Measurements from ENCODE around the gene SSBP3.

Gene SSBP3

DNA sequence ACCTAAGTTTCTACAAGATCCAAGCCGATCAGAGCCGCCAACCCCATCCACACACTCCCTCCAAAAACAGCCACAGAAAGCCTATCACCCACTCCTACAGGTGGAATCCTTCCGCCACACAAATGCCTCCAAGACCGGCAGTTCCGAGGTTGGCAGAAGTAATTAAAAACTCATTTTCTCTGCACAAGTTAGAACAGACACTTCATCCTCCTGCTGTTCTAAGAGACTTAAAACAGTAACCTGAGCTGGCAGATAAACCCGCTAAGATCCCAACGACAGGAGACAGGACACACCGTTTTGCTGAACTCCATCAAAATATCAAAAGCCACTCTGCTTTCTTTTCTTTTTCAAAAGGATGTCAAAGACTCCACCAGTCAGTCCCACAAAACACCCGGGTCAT is 2.8 kb downstream of the SSBP3 start:
- TF ChIP-seq FOXP2 (optimal IDR thresholded peaks at IDR 0.05; ENCODE audit: borderline replicate concordance, extremely low read depth, extremely low read length, insufficient read depth): no peak
- no peak for TF ChIP-seq SIN3A (IDR thresholded peaks at IDR 0.05; ENCODE audit: borderline replicate concordance, insufficient read depth, low read length)
- no peak for TF ChIP-seq POLR2AphosphoS5 (IDR thresholded peaks at IDR 0.05; ENCODE audit: low read depth, low read length)
- no peak for TF ChIP-seq TAF1 (IDR thresholded peaks at IDR 0.05; ENCODE audit: borderline replicate concordance, insufficient read depth, low read length)
- TF ChIP-seq, protein P1, sequence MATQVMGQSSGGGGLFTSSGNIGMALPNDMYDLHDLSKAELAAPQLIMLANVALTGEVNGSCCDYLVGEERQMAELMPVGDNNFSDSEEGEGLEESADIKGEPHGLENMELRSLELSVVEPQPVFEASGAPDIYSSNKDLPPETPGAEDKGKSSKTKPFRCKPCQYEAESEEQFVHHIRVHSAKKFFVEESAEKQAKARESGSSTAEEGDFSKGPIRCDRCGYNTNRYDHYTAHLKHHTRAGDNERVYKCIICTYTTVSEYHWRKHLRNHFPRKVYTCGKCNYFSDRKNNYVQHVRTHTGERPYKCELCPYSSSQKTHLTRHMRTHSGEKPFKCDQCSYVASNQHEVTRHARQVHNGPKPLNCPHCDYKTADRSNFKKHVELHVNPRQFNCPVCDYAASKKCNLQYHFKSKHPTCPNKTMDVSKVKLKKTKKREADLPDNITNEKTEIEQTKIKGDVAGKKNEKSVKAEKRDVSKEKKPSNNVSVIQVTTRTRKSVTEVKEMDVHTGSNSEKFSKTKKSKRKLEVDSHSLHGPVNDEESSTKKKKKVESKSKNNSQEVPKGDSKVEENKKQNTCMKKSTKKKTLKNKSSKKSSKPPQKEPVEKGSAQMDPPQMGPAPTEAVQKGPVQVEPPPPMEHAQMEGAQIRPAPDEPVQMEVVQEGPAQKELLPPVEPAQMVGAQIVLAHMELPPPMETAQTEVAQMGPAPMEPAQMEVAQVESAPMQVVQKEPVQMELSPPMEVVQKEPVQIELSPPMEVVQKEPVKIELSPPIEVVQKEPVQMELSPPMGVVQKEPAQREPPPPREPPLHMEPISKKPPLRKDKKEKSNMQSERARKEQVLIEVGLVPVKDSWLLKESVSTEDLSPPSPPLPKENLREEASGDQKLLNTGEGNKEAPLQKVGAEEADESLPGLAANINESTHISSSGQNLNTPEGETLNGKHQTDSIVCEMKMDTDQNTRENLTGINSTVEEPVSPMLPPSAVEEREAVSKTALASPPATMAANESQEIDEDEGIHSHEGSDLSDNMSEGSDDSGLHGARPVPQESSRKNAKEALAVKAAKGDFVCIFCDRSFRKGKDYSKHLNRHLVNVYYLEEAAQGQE (IDR thresholded peaks at IDR 0.05; ENCODE audit: insufficient read depth in 1 of 2, low read depth in 2 of 2, low read length in 2 of 2): no peak

DNA sequence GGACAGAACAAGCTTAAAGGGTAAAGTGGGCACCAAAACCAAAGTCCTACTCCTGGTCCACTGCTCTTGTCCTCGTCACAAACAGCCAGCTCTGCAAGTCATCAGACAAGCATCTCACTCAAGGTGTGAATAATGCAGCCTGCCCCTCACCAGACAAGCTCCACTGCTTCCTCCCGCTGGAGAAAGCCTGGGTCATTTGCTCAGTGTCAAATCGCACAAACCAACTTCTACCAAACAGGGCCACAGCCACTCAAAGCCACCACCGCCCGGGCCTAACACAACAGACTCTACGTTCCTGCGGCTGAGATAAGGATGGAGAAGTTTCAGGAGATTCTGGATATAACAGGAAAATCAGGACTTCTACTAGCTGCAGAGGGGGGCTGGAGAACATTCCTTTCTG is 3.3 kb downstream of the SSBP3 start:
- TF ChIP-seq SIN3A (IDR thresholded peaks at IDR 0.05; ENCODE audit: borderline replicate concordance, insufficient read depth, low read length): no peak

DNA sequence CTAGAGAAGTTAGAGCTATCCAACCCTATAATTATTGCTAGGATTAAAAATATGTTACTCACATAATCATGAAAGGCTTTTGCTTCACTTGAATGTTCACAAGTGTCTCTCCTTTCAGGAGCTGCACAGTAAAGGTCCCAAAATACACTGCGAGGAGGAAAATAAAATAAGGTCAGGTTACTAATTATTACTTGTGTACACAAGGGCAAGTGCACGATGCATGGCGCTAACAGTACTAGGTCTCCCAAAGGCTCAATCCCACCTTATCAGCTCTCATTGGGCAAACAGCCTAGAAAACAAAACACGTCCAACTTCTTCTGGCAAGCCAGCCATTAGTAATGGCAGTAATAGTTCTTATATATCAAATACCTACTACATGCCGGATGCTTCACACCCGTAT is 4.4 kb downstream of the SSBP3 start:
- TF ChIP-seq TAF1 (IDR thresholded peaks at IDR 0.05; ENCODE audit: borderline replicate concordance, insufficient read depth, low read length) (no peak), FOXP2 (optimal IDR thresholded peaks at IDR 0.05; ENCODE audit: borderline replicate concordance, extremely low read depth, extremely low read length, insufficient read depth) (no peak), POLR2AphosphoS5 (IDR thresholded peaks at IDR 0.05; ENCODE audit: low read depth, low read length) (no peak), SIN3A (IDR thresholded peaks at IDR 0.05; ENCODE audit: borderline replicate concordance, insufficient read depth, low read length) (no peak)

DNA sequence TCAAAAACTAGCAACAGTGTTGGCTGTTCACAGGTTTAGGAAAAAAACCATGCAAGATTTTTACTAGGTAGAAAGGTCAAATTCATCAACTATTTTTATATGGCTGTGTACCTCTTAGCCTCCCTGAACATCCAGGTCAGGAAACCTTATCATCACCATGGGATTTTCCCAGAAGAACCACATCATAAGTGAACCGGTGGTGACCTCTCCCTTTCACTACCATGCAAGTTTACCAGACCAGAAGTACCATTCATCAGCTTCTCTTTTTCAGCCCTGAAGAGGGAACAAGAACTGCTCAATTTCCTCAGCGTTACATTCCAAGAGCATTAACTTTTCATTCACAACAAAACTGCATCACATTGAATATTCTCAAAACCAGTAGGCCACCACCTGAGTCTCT is 5.9 kb downstream of the SSBP3 start:
- no peak for TF ChIP-seq SIN3A (IDR thresholded peaks at IDR 0.05; ENCODE audit: borderline replicate concordance, insufficient read depth, low read length)

DNA sequence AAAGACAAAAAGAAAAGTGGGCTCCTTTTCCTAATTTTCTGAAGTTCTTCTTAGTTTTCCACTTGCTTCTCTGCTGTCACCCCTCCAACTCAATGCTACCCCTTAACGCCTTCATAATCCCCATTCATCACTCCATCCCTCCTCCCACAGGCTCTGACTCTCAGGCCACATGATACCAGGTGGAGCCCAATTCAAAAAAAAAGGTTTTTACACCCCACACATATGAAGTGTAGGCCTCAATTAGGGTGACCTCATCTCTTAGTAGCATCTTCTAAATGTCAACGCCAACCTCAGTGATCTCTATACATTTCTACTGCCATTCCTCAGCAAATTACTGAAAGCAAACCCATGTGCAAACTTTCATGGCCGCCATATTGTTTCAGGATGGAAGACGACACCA is 6.4 kb downstream of the SSBP3 start:
- TF ChIP-seq, protein P1 (IDR thresholded peaks at IDR 0.05; ENCODE audit: insufficient read depth in 1 of 2, low read depth in 2 of 2, low read length in 2 of 2): no peak

DNA sequence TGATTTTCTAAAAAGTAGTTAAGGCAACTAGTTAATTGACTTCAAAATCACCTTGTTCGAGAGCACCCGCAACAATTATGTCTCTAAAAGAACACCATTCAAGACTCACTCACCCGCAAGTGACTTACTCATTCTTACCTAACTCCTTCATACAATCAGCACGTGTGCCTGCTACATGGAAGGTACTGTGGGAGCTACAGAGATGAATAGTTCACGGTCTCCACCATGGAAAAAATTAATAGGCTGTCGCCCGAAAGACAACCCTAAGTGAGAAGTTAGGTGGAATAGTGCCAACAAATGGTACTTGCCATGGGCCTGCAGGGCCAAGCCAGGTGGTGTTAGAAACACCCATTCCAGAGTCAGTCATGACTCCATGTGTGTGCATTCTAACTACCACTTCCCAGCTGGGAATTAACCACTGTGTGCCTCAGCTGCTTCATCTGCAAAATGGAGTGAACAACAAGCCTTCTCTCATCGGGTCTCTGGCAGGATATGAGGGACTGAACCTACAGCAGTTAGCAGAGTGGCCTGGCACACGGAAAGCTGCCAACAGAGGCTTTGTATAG is 7.1 kb downstream of the SSBP3 start:
- TF ChIP-seq SIN3A (IDR thresholded peaks at IDR 0.05; ENCODE audit: borderline replicate concordance, insufficient read depth, low read length) (no peak), TAF1 (IDR thresholded peaks at IDR 0.05; ENCODE audit: borderline replicate concordance, insufficient read depth, low read length) (no peak), POLR2AphosphoS5 (IDR thresholded peaks at IDR 0.05; ENCODE audit: low read depth, low read length) (no peak), FOXP2 (optimal IDR thresholded peaks at IDR 0.05; ENCODE audit: borderline replicate concordance, extremely low read depth, extremely low read length, insufficient read depth) (no peak)
- TF ChIP-seq, protein P1 (IDR thresholded peaks at IDR 0.05; ENCODE audit: insufficient read depth in 1 of 2, low read depth in 2 of 2, low read length in 2 of 2): no peak

DNA sequence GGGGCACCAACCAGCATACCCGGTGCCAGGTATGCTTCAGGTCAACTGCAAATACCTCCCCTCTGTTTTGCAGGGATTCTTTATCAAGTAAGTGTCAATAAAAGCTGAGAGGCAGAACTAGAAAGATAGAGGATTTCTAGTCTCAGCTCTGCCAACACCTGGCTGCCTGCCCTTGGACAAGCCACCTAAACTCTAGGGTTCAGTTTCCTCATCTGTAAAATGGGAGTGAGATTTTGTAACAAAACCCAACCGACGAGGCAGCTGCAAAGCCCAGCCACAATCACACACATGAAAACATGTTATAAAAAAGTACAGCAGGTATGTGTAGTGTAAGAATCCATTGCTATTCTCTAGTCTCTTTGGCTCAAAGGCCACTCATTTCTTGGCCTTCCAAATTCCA is 8.2 kb downstream of the SSBP3 start:
- no peak for TF ChIP-seq FOXP2 (optimal IDR thresholded peaks at IDR 0.05; ENCODE audit: borderline replicate concordance, extremely low read depth, extremely low read length, insufficient read depth)
- TF ChIP-seq POLR2AphosphoS5 (IDR thresholded peaks at IDR 0.05; ENCODE audit: low read depth, low read length): no peak
- no peak for TF ChIP-seq SIN3A (IDR thresholded peaks at IDR 0.05; ENCODE audit: borderline replicate concordance, insufficient read depth, low read length)
- no peak for TF ChIP-seq TAF1 (IDR thresholded peaks at IDR 0.05; ENCODE audit: borderline replicate concordance, insufficient read depth, low read length)
- TF ChIP-seq, protein P1 (IDR thresholded peaks at IDR 0.05; ENCODE audit: insufficient read depth in 1 of 2, low read depth in 2 of 2, low read length in 2 of 2): no peak

Data from PFSK-1 (cell line).